Activated naive CD8-positive, alpha-beta T cell (primary cell): Measurements from ENCODE around the gene DIPK1B.

Experiments
- H3K27ac Mint-ChIP-seq: one replicate; pipeline ENCODE4 v1.8.0; 2021; ENCODE audit warnings: mixed read lengths
- H3K27me3 Mint-ChIP-seq: one replicate; pipeline ENCODE4 v1.8.0; 2021; ENCODE audit warnings: mixed read lengths
- H3K36me3 Mint-ChIP-seq: one replicate; pipeline ENCODE4 v1.8.0; 2021; ENCODE audit warnings: mixed read lengths
- H3K4me1 Mint-ChIP-seq: one replicate; pipeline ENCODE4 v1.8.0; 2021; ENCODE audit warnings: low read depth, mixed read lengths
- H3K4me3 Mint-ChIP-seq: one replicate; pipeline ENCODE4 v1.8.0; 2021; ENCODE audit warnings: mild to moderate bottlenecking, mixed read lengths
- H3K9me3 Mint-ChIP-seq: one replicate; pipeline ENCODE4 v1.8.0; 2021; ENCODE audit warnings: low read depth, mixed read lengths

The DIPK1B gene

DNA sequence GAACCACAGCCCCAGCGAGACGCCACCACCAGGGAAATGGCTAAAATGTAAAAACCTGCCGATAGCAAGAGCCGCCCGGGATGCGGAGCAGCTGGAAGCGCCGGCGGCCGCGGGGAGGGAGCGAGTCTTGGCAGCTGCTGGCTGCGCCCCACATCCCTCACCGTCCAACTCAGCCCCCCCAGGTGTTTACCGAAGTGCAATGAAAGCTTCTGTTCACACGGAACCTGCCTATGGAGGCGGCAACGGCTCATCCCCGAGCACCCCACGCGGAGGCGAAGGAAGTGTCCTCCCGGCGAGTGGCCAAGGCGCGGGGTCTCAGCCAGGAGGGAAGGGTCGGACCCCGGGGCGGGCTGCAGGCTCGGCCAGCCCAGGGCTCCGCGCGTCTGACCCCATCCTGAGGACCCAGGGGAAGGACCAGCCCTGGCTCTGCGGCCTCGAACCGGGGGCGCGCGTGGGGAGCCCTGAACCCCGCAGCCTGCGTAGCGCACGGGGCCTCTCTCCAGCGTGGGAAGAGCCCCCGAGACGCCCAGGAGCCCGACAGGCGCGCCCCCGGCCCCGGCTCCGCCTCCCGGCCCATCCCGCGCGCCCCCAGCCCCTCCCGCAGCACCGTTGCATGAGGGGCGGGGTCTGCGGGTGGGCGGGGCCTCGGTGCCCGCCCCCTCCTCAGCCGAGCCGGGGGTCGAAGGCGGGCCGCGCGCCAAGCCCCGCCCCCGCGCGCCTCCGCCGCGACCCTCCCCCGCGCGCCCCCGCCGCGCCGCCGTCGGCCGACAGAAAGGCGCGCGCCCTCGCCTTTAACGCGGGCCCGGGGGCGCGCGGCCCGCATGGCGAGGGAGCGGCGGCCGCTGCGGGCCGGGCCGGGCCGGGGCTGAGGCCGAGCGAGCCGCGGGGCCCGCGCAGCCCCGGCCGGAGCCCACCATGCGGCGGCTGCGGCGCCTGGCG is at the start of gene DIPK1B:
TSS of gene DIPK1B (plus strand) at position 822 of the 939 bp plus-strand sequence. CDS start at position 916, 94 bp downstream.
- no peak within 1 kb of the TSS for H3K27ac Mint-ChIP-seq
- peaks cover 7% of the 10 kb centered on the region for H3K27me3 Mint-ChIP-seq

DNA sequence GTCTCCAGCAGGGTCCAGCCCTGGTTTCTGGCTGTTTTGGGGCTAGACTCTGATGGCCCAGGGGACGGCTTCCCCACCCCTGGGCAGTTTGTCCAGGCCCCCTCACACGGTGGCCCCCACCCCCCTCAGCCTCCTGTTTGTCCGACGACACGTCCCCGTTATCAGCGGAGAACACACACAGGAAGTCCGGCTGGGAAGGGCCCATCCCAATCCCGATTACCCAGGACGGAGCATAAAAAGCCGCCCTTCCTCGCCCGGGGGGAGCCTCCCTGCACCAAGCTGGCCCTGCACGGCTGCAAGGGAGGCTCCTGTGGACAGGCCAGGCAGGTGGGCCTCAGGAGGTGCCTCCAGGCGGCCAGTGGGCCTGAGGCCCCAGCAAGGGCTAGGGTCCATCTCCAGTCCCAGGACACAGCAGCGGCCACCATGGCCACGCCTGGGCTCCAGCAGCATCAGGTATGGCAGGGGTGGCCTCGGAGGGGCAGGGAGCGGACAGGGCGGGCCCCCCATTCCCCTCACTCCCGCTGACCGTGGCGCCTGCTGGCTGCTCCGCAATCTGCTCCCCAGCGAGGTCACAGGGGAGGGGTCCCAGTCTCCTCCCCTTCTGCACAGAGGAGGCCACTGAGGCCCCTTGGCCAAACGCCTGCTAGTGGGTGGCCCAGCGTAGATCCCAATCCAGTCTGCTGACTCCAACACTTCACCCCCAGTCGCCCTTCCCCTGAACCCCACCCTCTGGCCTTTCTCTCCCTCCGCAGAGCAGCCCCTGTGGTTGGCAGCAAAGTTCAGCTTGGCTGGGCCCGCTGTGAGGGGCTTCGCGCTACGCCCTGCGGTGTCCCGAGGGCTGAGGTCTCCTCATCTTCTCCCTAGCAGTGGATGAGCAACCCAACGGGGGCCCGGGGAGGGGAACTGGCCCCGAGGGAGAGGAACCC is 49.5 kb upstream of the DIPK1B start, which contains the start of gene EGFL7:
TSS of gene EGFL7 (plus strand) at position 261 of the 926 bp plus-strand sequence. CDS start 5,367 bp downstream, outside the sequence.
- no peak within 1 kb of the TSS for H3K4me3 Mint-ChIP-seq
- no peak within 1 kb of the TSS for H3K27ac Mint-ChIP-seq
- no peaks in the 10 kb centered on the region for H3K9me3 Mint-ChIP-seq
- peaks cover 7% of the 10 kb centered on the region for H3K27me3 Mint-ChIP-seq
- no peaks in the 10 kb centered on the region for H3K36me3 Mint-ChIP-seq
- H3K4me1 Mint-ChIP-seq = peaks cover 8% of the 10 kb centered on the region

More for the DNA sequence above, at the start of gene DIPK1B:
- peak within 1 kb of the TSS; percentile 77 for H3K4me3 Mint-ChIP-seq
- H3K4me1 Mint-ChIP-seq = peaks cover 3% of the 10 kb centered on the region
- no peaks in the 10 kb centered on the region for H3K36me3 Mint-ChIP-seq
- no peaks in the 10 kb centered on the region for H3K9me3 Mint-ChIP-seq

DNA sequence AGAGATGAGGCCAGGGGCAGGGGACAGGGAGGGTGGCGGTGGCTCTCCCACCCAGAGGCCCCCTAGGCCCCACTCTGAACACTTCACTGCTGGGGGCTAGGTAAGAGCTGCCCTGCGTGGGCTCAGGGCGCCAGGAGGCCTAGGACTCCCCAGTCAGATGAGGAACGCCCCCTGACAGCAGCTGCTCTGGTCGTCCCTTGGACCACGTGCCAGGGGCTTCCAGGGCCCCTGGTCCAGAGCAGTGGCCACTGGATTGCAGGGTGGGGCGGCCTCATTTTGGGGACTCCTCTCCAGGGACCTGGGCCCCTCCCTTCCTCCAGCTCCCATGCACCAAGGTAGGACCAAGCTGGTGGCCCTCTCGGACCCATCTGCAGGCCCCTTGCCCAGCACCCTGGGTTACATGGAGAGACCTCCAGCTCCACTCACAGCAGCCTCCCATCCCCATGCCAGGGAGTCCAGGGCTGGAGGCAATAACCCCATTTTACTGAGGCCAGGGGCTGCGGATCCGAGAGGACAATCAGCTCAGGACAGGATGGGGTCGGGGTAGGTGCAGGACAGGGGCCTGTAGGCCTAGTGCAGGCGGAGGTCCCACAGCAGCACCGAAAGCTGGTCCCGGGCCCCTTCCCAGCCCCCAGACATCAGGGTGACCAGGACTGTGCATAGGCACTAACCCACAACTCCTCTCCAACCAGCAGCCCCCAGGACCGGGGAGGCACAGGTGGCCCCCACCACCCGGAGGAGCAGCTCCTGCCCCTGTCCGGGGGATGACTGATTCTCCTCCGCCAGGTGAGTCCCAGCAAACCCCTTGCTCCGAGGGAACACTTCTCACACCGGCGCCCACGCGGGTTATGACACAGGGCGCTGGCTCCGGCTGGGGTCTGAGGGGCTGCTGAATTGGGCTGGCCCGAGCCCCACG is 48.1 kb upstream of the DIPK1B start:
- H3K36me3 Mint-ChIP-seq = no peaks in the 10 kb centered on the region
- H3K27ac Mint-ChIP-seq = no peak overlapping the region
- H3K4me1 Mint-ChIP-seq = peaks cover 1% of the 10 kb centered on the region
- H3K4me3 Mint-ChIP-seq = peak overlapping the region; percentile 66
- peaks cover 2% of the 10 kb centered on the region for H3K27me3 Mint-ChIP-seq
- H3K9me3 Mint-ChIP-seq = no peaks in the 10 kb centered on the region

DNA sequence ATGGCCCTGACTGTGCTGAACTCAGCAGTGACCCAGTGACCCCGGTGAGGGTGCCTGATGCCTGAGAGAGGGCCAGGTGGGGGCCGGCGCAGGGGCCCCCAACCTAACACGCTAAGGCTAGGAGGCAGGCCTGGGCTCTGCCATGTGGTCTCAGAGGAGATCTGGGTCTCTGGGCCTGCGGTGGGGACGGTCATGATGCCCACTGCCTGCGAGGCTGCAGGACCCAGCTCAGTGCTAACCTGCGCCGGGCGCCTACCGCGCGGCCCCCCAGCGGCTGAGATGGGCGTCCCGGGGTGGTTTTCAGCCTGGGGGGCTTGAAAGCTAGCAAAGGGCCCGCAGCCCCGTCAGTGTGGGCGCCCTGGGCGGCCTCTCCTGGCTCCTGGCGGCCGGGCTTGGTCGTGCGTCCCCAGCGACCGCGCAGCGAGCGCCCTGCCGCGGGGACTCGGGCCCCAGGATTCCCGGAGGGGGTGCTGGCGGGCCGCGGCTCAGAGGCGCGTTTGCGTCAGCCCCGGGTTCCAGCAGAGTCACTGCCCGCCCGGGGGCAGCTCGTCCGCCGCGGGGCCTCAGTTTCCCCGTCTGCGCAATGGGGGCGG is 47.2 kb upstream of the DIPK1B start:
- H3K4me1 Mint-ChIP-seq = peaks cover 1% of the 10 kb centered on the region
- H3K36me3 Mint-ChIP-seq = no peaks in the 10 kb centered on the region
- H3K27ac Mint-ChIP-seq = no peak overlapping the region
- no peaks in the 10 kb centered on the region for H3K9me3 Mint-ChIP-seq
- peak overlapping the region; percentile 66 for H3K4me3 Mint-ChIP-seq
- peaks cover 2% of the 10 kb centered on the region for H3K27me3 Mint-ChIP-seq

DNA sequence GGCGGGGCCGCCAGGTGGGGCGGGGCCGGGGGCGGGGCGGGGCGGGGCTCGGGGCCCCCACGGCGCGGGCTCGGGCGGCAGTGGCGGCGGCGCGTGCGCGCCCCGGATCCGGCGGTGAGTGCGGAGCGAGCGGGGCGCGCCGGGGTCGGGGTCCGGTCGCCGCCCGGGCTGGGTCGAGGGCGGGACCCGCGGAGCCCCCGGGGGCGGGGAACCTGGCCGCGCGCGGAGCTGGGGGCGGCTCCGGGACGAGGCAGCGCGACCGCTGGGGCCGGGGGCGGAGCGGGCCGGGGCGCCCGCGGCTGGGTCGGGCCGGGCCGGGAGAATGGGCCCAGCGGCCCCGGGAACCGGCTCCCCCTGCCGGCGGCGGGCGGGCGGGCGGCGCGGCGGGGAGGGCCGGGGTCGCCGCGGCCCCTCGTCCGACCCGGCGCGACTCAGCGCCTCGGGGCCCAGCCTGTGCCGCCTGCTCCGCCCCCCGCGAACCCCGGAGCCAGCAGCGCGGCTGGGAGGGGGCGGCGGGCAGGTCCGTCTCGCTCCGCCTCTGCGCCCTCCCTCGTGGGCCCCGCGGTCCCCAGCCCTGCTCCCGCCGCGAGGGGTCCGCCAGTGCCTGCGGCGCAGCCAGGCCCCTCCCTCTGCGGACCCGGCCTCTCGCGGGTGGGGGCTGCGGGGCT is 46.5 kb upstream of the DIPK1B start:
- no peak overlapping the region for H3K27ac Mint-ChIP-seq
- H3K27me3 Mint-ChIP-seq = peaks cover 2% of the 10 kb centered on the region
- no peaks in the 10 kb centered on the region for H3K36me3 Mint-ChIP-seq
- no peak overlapping the region for H3K4me3 Mint-ChIP-seq
- peaks cover 1% of the 10 kb centered on the region for H3K4me1 Mint-ChIP-seq
- no peaks in the 10 kb centered on the region for H3K9me3 Mint-ChIP-seq

DNA sequence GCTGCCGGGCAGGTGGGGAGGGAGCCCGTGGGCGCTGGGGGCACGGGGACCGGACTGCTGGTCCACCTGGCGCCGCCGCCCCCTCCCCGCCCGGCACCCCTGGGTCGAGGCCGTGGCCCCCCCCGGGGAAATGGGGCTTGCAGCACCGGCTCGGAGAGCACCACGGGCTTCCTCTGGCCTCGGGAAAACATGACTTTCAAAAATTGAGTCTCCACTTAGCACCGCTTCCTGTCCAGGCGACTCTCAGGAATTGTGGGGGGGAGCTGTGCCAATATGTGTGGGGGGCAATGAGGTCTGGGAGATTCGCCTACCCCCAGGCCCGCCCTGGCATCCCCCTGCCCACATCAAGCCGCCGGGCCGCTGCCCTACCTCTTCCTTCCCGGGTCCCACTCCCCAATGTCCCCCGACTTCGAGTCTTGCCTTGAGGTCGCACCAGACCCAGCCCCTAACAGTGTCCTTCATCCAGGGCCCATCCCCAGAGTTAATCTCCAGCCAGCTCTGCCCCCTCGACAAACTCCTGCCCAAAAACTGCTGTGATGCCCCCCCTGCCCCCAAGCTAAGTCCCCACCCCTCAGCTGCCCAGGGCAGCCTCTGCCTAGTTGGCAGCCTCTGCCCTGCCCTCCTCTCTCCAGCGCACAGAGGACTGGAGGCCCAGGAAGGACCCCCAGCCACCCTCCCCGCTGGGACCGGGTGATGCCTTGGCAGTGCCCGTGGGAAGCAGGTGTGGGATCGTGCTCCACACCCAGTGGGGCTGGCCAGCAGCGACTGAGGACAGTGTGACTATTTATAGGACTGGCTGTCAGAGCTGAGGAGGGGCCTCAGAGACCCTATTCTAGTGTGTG is 45.8 kb upstream of the DIPK1B start:
- Mint-ChIP-seq H3K9me3 (no peaks in the 10 kb centered on the region), H3K27me3 (peaks cover 2% of the 10 kb centered on the region), H3K36me3 (no peaks in the 10 kb centered on the region), H3K4me3 (peak overlapping the region; percentile 49), H3K27ac (no peak overlapping the region), H3K4me1 (peaks cover 1% of the 10 kb centered on the region)

DNA sequence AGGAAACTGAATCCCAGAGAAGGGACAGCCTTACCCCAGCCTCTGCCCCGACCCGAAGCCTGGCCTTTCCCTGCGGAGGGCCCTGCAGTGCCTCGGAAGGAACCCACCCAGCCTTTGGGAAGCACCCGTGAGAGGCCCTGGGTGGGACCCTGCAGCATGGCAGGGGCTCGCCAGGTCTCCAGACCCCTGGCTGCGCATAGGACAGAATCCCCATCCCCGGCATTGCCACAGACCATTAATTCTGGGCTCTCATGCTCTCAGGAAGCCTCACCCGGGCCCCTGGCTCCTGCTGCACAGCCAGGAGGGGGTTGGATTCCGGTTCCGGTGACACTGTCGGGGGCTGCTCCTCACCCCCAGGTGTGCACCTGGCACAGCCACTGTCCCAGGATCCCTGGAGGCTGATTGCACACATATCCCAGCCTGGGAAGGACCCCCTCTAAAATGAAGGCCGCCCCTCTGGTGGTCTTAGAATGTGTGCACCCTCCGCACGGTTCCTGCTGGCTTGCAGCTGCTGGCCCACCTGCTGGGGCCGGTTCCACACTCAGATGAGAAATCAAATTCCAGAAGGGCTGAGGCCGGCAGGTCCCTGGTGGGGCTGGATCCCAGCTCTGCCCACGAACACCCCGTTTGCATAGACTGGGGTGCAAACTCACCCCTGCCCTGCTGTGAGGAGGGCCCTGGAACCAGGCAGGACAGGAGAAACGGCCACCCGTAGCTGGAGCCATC is 45.0 kb upstream of the DIPK1B start:
- peaks cover 2% of the 10 kb centered on the region for H3K27me3 Mint-ChIP-seq
- H3K4me3 Mint-ChIP-seq = no peak overlapping the region
- H3K9me3 Mint-ChIP-seq = no peaks in the 10 kb centered on the region
- H3K36me3 Mint-ChIP-seq = no peaks in the 10 kb centered on the region
- no peak overlapping the region for H3K27ac Mint-ChIP-seq
- H3K4me1 Mint-ChIP-seq = peaks cover 1% of the 10 kb centered on the region

DNA sequence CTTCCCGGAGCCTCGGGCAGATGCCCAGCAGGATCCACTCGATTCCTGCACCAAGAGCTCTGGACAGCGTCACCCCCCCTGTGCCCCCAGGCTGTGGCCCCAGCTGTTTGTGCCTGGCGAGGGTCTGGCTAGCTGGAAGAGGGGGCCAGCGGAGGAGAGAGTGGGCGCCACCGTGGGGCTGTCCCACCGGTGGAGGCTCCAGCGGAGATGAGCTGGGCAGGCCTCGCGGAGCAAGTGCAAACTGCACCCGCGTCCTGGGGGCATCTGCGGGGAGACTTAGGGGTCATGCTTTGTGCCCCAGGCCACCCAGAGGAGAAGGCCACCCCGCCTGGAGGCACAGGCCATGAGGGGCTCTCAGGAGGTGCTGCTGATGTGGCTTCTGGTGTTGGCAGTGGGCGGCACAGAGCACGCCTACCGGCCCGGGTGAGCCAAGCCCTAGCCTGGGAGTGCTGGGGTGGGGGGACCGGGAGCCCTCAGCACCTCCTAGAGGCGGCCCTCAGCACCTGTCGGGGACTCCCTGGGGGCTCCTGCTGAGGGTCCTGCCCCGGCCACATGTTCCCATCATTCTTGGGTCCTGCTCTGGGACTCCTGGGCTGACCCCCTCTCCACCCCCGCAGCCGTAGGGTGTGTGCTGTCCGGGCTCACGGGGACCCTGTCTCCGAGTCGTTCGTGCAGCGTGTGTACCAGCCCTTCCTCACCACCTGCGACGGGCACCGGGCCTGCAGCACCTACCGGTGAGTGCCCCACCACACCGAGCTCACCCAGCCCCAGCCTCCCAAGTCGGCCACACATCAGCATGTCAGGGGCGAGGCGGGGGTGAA is 44.2 kb upstream of the DIPK1B start:
- H3K9me3 Mint-ChIP-seq = no peaks in the 10 kb centered on the region
- peaks cover 2% of the 10 kb centered on the region for H3K27me3 Mint-ChIP-seq
- peaks cover 1% of the 10 kb centered on the region for H3K4me1 Mint-ChIP-seq
- no peak overlapping the region for H3K4me3 Mint-ChIP-seq
- H3K36me3 Mint-ChIP-seq = no peaks in the 10 kb centered on the region
- H3K27ac Mint-ChIP-seq = no peak overlapping the region

DNA sequence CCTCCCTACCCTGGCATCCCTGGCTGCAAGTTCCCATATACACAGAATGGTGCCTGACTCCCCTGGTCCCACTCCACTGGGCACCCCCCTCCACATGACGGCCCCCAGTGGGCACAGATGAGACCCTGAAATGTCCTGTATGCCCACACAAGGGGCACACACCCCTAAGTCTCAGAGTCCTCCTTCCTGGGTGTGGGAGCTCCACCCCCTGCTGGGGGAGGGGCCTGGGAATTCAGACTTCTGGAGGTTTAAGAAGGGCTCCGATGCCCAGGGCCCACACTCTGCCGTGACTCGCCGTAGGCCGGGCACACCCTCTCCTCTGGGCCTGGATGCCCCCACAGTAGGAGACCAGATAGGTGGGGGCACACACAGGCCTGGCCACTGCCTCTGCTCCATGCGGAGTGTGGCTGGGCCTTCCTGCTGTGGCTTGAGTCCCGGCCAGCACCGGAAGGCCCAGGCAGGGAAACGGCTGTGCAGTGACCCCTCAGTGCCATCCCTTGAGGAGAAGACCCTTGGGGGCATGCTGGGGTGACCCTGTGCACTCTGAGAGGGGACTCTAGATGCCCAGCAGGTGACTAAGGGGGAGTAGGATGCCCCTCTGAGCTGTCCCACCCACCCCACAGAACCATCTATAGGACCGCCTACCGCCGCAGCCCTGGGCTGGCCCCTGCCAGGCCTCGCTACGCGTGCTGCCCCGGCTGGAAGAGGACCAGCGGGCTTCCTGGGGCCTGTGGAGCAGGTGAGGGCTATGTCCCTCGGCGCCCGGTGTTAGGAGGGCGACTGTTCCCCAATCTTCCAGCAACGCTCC is 43.2 kb upstream of the DIPK1B start:
- no peaks in the 10 kb centered on the region for H3K9me3 Mint-ChIP-seq
- peaks cover 1% of the 10 kb centered on the region for H3K4me1 Mint-ChIP-seq
- H3K36me3 Mint-ChIP-seq = no peaks in the 10 kb centered on the region
- peaks cover 2% of the 10 kb centered on the region for H3K27me3 Mint-ChIP-seq
- no peak overlapping the region for H3K4me3 Mint-ChIP-seq
- H3K27ac Mint-ChIP-seq = no peak overlapping the region

DNA sequence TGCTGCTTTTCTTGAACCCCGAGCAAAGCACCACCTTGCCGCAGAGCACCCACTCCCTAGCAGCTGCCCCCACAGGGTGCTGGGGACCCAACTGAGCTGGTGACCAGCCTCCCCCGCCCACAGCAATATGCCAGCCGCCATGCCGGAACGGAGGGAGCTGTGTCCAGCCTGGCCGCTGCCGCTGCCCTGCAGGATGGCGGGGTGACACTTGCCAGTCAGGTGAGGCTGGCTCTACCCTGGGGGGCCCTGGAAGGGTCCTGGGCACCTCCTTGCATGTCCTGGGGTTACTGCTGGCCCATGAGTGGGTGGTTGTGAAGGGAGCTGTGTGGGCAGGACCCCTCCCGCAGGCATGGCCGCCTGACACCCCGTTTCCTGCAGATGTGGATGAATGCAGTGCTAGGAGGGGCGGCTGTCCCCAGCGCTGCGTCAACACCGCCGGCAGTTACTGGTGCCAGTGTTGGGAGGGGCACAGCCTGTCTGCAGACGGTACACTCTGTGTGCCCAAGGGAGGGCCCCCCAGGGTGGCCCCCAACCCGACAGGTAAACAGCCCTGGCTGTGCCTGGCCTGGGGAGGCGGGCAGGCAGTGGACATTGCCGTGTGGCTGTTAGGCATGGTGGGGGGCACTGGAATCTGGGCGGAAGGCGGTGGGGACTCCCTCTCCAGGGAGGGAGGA is 42.4 kb upstream of the DIPK1B start:
- Mint-ChIP-seq H3K9me3 (no peaks in the 10 kb centered on the region), H3K27me3 (no peaks in the 10 kb centered on the region), H3K4me3 (no peak overlapping the region)

More for the DNA sequence above, 42.4 kb upstream of the DIPK1B start:
- no peak overlapping the region for H3K27ac Mint-ChIP-seq
- H3K4me1 Mint-ChIP-seq = peaks cover 1% of the 10 kb centered on the region
- no peaks in the 10 kb centered on the region for H3K36me3 Mint-ChIP-seq
